KMS-11 (cell line): ENCODE results near the gene NKAP.

Experiments used
- H2AFZ ChIP-seq: fragments of 200-600 bp; sonication (generic); 2 replicates; pipeline ENCODE4 v1.6.1; 2016; ENCODE audit warnings: antibody characterized with exemption, mixed run types, low read depth
- H3K27ac ChIP-seq: fragments of 200-600 bp; sonication (generic); 2 replicates; pipeline ENCODE4 v1.6.1; 2016; ENCODE audit warnings: mild to moderate bottlenecking, mixed run types
- H3K27me3 ChIP-seq: fragments of 200-600 bp; sonication (generic); 2 replicates; pipeline ENCODE4 v1.6.1; 2017; ENCODE audit warnings: mild to moderate bottlenecking, low read depth, mixed run types, moderate library complexity; ENCODE audit not compliant: insufficient read depth
- H3K36me3 ChIP-seq: fragments of 200-600 bp; sonication (generic); 2 replicates; pipeline ENCODE4 v1.6.1; 2017; ENCODE audit warnings: mild to moderate bottlenecking, mixed run types; ENCODE audit not compliant: insufficient read depth
- H3K4me1 ChIP-seq: fragments of 200-600 bp; sonication (generic); 2 replicates; pipeline ENCODE4 v1.6.1; 2016; ENCODE audit warnings: mild to moderate bottlenecking, low read depth, mixed run types; ENCODE audit not compliant: poor library complexity, severe bottlenecking
- H3K4me2 ChIP-seq: fragments of 200-600 bp; sonication (generic); 2 replicates; pipeline ENCODE4 v1.7.0; 2016; ENCODE audit warnings: mild to moderate bottlenecking, mixed run types
- H3K4me3 ChIP-seq: fragments of 200-600 bp; sonication (generic); IDR thresholded peaks from 2 replicates; pipeline ENCODE4 v1.6.1; 2017; ENCODE audit warnings: low read depth, low read length, mixed read lengths; ENCODE audit not compliant: insufficient read depth
- H3K79me2 ChIP-seq: fragments of 200-600 bp; sonication (generic); 2 replicates; pipeline ENCODE4 v1.6.1; 2016; ENCODE audit warnings: low read depth, mixed run types; ENCODE audit not compliant: insufficient read depth
- H3K9ac ChIP-seq: fragments of 200-600 bp; sonication (generic); 2 replicates; pipeline ENCODE4 v1.6.1; 2016; ENCODE audit warnings: mild to moderate bottlenecking, mixed run types
- H4K20me1 ChIP-seq: fragments of 200-600 bp; sonication (generic); 2 replicates; pipeline ENCODE4 v1.6.1; 2016; ENCODE audit warnings: mild to moderate bottlenecking, mixed run types; ENCODE audit not compliant: insufficient read depth
- CTCF ChIP-seq: fragments of 200-600 bp; sonication (generic); conservative IDR thresholded peaks from 2 replicates; pipeline ENCODE4 v1.6.1; 2017; ENCODE audit warnings: low read depth, mild to moderate bottlenecking, antibody characterized with exemption, low read length, moderate library complexity, mixed read lengths

NKAP gene

GRCh38 chrX:119885554-119886428 lies 57.8 kb downstream of the NKAP start:
- Histone ChIP-seq H3K4me3 (no peak overlapping the region), H3K79me2 (no peaks in the 10 kb centered on the region)
- no peak for TF ChIP-seq CTCF

GRCh38 chrX:119880552-119881437 lies 62.8 kb downstream of the NKAP start:
- no peaks in the 10 kb centered on the region for H3K36me3 ChIP-seq
- no peak overlapping the region for H2AFZ ChIP-seq
- no peaks in the 10 kb centered on the region for H4K20me1 ChIP-seq
- peak; percentile 42; the same call in 1 of the 2 replicates for TF ChIP-seq CTCF
- peaks cover 27% of the 10 kb centered on the region for H3K4me1 ChIP-seq
- no peak overlapping the region for H3K4me3 ChIP-seq
- no peaks in the 10 kb centered on the region for H3K27me3 ChIP-seq
- H3K79me2 ChIP-seq = no peaks in the 10 kb centered on the region
- peak overlapping the region; percentile 5; the same call in 1 of the 2 replicates for H3K4me2 ChIP-seq
- no peak overlapping the region for H3K9ac ChIP-seq
- H3K27ac ChIP-seq = peak overlapping the region; percentile 55; the same call in 1 of the 2 replicates

More at GRCh38 chrX:119885554-119886428, 57.8 kb downstream of the NKAP start:
- Histone ChIP-seq H3K36me3 (no peaks in the 10 kb centered on the region), H4K20me1 (no peaks in the 10 kb centered on the region), H3K27me3 (no peaks in the 10 kb centered on the region), H3K27ac (no peak overlapping the region), H3K4me1 (peaks cover 4% of the 10 kb centered on the region), H3K9ac (no peak overlapping the region), H2AFZ (no peak overlapping the region), H3K4me2 (no peak overlapping the region)

- H3K27ac ChIP-seq = peak overlapping the region; percentile 55
Measured at GRCh38 chrX:119880076-119880475, 63.5 kb downstream of the NKAP start.

More at GRCh38 chrX:119880076-119880475, 63.5 kb downstream of the NKAP start:
- Histone ChIP-seq H3K36me3 (no peaks in the 10 kb centered on the region), H3K4me2 (peak overlapping the region; percentile 5; the same call in 1 of the 2 replicates), H3K4me1 (peaks cover 27% of the 10 kb centered on the region), H3K79me2 (peaks cover 4% of the 10 kb centered on the region; the same call in 1 of the 2 replicates), H3K9ac (no peak overlapping the region), H3K4me3 (no peak overlapping the region), H2AFZ (no peak overlapping the region), H3K27me3 (no peaks in the 10 kb centered on the region), H4K20me1 (no peaks in the 10 kb centered on the region)
- TF ChIP-seq CTCF = no peak
